Breast epithelium (tissue), 4 donors: ENCODE measurements around the gene BCL2L12. TPM values are rescaled to one million over a fixed set of nuclear protein-coding genes. Genes with fewer than 3 reads are reported as not detected.

Source experiments
- DNase-seq, 2 donors: peaks; one replicate each; pipeline ENCODE4 v3.0.0-alpha.2; 2019; ENCODE audit warnings: low spot score in 2 of 2
- H3K27ac ChIP-seq, 2 donors: fragments of 200-600 bp; sonication (generic) in 1 of 2; one replicate each; pipeline ENCODE4 v1.5.1; 2016 to 2019; ENCODE audit warnings: mild to moderate bottlenecking in 1 of 2
- H3K27me3 ChIP-seq, 2 donors: fragments of 200-600 bp; sonication (generic) in 1 of 2; one replicate each; pipeline versions ENCODE4 v1.5.1 to v1.6.0; 2017 to 2019; ENCODE audit warnings: control low read depth in 1 of 2, mild to moderate bottlenecking in 1 of 2
- H3K36me3 ChIP-seq: fragments of 200-600 bp; one replicate; pipeline ENCODE4 v1.5.1; 2019
- H3K4me1 ChIP-seq, 2 donors: fragments of 200-600 bp; sonication (generic); one replicate each; pipeline ENCODE4 v1.5.1; 2016 to 2019; ENCODE audit warnings: control low read depth in 1 of 2
- H3K4me3 ChIP-seq, 3 donors: fragments of 200-600 bp; sonication (generic); 1 replicate in 2 of 3; 2 replicates in 1 of 3; pipeline ENCODE4 v1.5.1; 2016 to 2019; ENCODE audit warnings: mild to moderate bottlenecking in 3 of 3, moderate library complexity in 2 of 3
- H3K9me3 ChIP-seq, 2 donors: fragments of 200-600 bp; sonication (generic) in 1 of 2; one replicate each; pipeline ENCODE4 v1.5.1; 2016 to 2019; ENCODE audit warnings: control low read depth in 1 of 2
- POLR2A ChIP-seq: fragments of 450-650 bp; IDR thresholded peaks from one replicate; pipeline ENCODE4 v1.6.1; 2016; ENCODE audit warnings: antibody characterized with exemption, mild to moderate bottlenecking, moderate library complexity
- POLR2AphosphoS5 ChIP-seq, 3 donors: sonication (generic); formaldehyde crosslinking; IDR thresholded peaks; one replicate each; pipeline ENCODE4 v1.6.1; 2017; ENCODE audit warnings: antibody characterized with exemption in 3 of 3
- intact Hi-C: fragments of 100-400 bp; cut with DNase I; formaldehyde crosslinking; loops from one replicate; pipeline ENCODE4 v1.15.1; 2023; ENCODE audit warnings: low total_unique reads
- total RNA-seq, 3 donors: library from RNA; depleted of rRNA; stranded (reverse); fragments of >200 nt; gene quantifications; one replicate each; pipeline ENCODE4 v1.1.0, GENCODE V29; 2016
- TF ChIP-seq, protein P1 (sequence below), 3 donors: fragments of 450-650 bp; IDR thresholded peaks; one replicate each; pipeline ENCODE4 v1.5.1; 2016 to 2017; ENCODE audit warnings: antibody characterized with exemption in 3 of 3, mild to moderate bottlenecking in 3 of 3, moderate library complexity in 3 of 3

Gene BCL2L12
- total RNA-seq, 3 donors from 2014 or later, result 5.1 to 11.7 (median 8.5) TPM

DNA sequence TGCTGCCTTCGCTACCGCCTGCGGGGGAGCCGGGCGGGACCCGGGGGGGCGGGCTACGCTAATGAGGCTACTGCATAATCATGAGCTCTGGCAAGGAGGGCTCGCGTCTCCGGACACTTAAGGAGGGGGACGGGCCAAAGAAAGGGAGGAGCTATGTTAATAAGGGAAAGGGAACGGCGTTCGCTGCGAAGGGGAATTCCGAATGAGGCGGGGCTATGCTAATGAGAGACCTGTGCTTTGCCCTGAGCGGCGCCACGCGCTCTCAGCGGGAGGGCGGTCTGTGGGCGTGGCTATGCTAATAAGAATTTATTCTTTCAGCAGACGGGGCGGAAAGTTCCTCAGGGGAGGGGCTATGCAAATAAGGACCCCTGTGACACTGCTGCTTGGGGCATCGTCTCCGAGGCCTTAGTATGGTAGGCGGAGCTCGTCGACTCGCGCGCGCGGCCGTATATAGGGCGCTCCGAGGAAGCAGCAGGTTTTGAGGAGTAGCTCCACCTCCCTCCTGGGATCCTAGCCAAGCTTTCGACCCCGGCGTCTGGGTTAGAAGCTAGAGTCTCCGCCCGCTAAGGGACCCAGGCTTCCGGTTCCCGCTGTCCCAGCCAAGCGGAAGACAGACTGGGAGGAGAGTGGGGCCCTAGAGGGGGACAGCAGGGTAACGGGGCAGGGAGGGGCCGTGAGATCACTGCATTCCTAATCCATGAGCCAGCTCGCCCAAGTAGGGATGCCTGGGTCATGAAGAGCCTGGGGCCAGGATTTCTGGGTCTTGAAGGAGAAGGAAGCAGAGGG, 25.4 kb upstream of the BCL2L12 start, which contains the start of gene RRAS:
Gene RRAS (minus strand): TSS at position 31 of the 786 bp plus-strand sequence. CDS start 45 bp downstream, outside the sequence.
- intact Hi-C loops, result no loop called here
- H3K4me1 ChIP-seq, result peaks cover 5 to 23% of the 10 kb centered on the region in 2 donors
- no peaks in the 10 kb centered on the region for H3K9me3 ChIP-seq
- no peaks in the 10 kb centered on the region for H3K27me3 ChIP-seq
- peak within 1 kb of the TSS; percentile 97 to 99 (median 98) for H3K4me3 ChIP-seq
- no peaks in the 10 kb centered on the region for H3K36me3 ChIP-seq
- peak within 1 kb of the TSS; percentile 99 to 100 for H3K27ac ChIP-seq
- TF ChIP-seq POLR2A (peak; percentile 78), POLR2AphosphoS5 (IDR thresholded peaks at IDR 0.05) (peak; percentile 94 to 96 (median 94))
- TF ChIP-seq, protein P1, sequence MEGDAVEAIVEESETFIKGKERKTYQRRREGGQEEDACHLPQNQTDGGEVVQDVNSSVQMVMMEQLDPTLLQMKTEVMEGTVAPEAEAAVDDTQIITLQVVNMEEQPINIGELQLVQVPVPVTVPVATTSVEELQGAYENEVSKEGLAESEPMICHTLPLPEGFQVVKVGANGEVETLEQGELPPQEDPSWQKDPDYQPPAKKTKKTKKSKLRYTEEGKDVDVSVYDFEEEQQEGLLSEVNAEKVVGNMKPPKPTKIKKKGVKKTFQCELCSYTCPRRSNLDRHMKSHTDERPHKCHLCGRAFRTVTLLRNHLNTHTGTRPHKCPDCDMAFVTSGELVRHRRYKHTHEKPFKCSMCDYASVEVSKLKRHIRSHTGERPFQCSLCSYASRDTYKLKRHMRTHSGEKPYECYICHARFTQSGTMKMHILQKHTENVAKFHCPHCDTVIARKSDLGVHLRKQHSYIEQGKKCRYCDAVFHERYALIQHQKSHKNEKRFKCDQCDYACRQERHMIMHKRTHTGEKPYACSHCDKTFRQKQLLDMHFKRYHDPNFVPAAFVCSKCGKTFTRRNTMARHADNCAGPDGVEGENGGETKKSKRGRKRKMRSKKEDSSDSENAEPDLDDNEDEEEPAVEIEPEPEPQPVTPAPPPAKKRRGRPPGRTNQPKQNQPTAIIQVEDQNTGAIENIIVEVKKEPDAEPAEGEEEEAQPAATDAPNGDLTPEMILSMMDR (IDR thresholded peaks at IDR 0.05), result peak in 1 of 3 donors; percentile 32
- DNase-seq, result peak; percentile 99 to 100

GRCh38 chr19:49641688-49642491, 23.8 kb upstream of the BCL2L12 start, which contains the start of gene SCAF1:
TSS of gene SCAF1 (plus strand) at chr19:49642209. CDS start at chr19:49645027, 2,818 bp downstream.
- TF ChIP-seq POLR2AphosphoS5 (IDR thresholded peaks at IDR 0.05), result peak; percentile 87 to 96 (median 92)
- TF ChIP-seq POLR2A, result peak; percentile 85
- TF ChIP-seq, protein P1 (IDR thresholded peaks at IDR 0.05), result no peak
- Histone ChIP-seq H3K9me3 (no peaks in the 10 kb centered on the region), H3K36me3 (no peaks in the 10 kb centered on the region), H3K27me3 (no peaks in the 10 kb centered on the region), H3K4me1 (peaks cover 5 to 23% of the 10 kb centered on the region in 2 donors), H3K27ac (peak within 1 kb of the TSS; percentile 99 to 100), H3K4me3 (peak within 1 kb of the TSS; percentile 97 to 99 (median 98))
- peak; percentile 99 to 100 for DNase-seq
- intact Hi-C loops, result no loop called here

GRCh38 chr19:49642492-49643035, 23.2 kb upstream of the BCL2L12 start:
- intact Hi-C loops, result no loop called here
- H3K36me3 ChIP-seq, result no peaks in the 10 kb centered on the region
- peak overlapping the region; percentile 99 to 100 for H3K27ac ChIP-seq
- H3K27me3 ChIP-seq, result no peaks in the 10 kb centered on the region
- H3K4me3 ChIP-seq, result peak overlapping the region; percentile 97 to 99 (median 98)
- no peak for DNase-seq
- no peaks in the 10 kb centered on the region for H3K9me3 ChIP-seq
- TF ChIP-seq, protein P1 (IDR thresholded peaks at IDR 0.05), result no peak
- TF ChIP-seq POLR2A, result no peak
- TF ChIP-seq POLR2AphosphoS5 (IDR thresholded peaks at IDR 0.05), result no peak
- H3K4me1 ChIP-seq, result peaks cover 5 to 23% of the 10 kb centered on the region in 2 donors

- Histone ChIP-seq H3K27ac (no peak overlapping the region), H3K36me3 (no peaks in the 10 kb centered on the region), H3K4me3 (peak overlapping the region in 1 of 3 donors; percentile 98), H3K4me1 (peaks cover 2 to 18% of the 10 kb centered on the region in 2 donors), H3K9me3 (no peaks in the 10 kb centered on the region), H3K27me3 (no peaks in the 10 kb centered on the region)
- intact Hi-C loops, result no loop called here
- DNase-seq, result no peak
- TF ChIP-seq POLR2AphosphoS5 (IDR thresholded peaks at IDR 0.05) (no peak), POLR2A (no peak)
- TF ChIP-seq, protein P1 (IDR thresholded peaks at IDR 0.05), result no peak
Observed at GRCh38 chr19:49643466-49643865, 22.3 kb upstream of the BCL2L12 start.
